Measurements from ENCODE around the gene CXADR.

DNA sequence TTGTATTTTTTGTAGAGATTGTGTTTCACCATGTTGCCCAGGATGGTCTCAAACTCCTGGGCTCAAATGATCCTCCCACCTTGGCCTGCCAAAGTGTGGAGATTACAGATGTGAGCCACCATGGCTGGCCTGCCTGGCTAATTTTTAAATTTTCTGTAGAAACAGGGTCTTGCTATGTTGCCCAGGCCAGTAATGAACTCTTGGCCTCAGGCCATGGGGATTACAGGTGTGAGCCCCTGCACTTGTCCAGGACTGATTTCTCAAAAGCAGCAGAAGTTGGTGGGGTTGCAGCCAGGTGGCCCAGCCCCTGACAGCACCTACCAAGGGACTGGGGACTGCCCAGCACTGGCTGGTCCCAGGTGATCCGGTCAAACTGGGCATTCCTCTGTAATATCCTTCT lies 44.1 kb upstream of the CXADR start:
- TF ChIP-seq GATA2 (IDR thresholded peaks at IDR 0.05; ENCODE audit: low read depth, low read length) (no peak), GATA3 (IDR thresholded peaks at IDR 0.05; ENCODE audit: low read depth, low read length) (no peak)

Data from SH-SY5Y (cell line).